ENCODE measurements around the gene TRIM33.

TRIM33 gene

GRCh38 chr1:114345930-114346479 is 165.0 kb downstream of the TRIM33 start:
- peaks cover 10% of the 10 kb centered on the region for H3K4me1 ChIP-seq (ENCODE audit: insufficient read depth, low read length, severe bottlenecking)
- H3K27me3 ChIP-seq (ENCODE audit: insufficient read depth, low read length), result no peaks in the 10 kb centered on the region
- H2AFZ ChIP-seq (ENCODE audit: low read length), result no peak overlapping the region
- H3F3A ChIP-seq (ENCODE audit: insufficient read depth, low read length), result no peaks in the 10 kb centered on the region
- H3K9ac ChIP-seq (ENCODE audit: low read length), result peak overlapping the region; percentile 34; the same call in 1 of the 2 replicates
- peak overlapping the region; percentile 47 for H3K4me3 ChIP-seq (ENCODE audit: low read depth, low read length, poor library complexity, severe bottlenecking)
- peak overlapping the region; percentile 68 for H3K4me2 ChIP-seq (ENCODE audit: low read length)
- TF ChIP-seq CTCF (IDR thresholded peaks at IDR 0.05; ENCODE audit: low read length), result no peak
- TF ChIP-seq EZH2 (IDR thresholded peaks at IDR 0.05; ENCODE audit: borderline replicate concordance, low read length), result no peak
- H4K20me1 ChIP-seq (ENCODE audit: insufficient read depth, low read length), result no peaks in the 10 kb centered on the region
- no peaks in the 10 kb centered on the region for H3K79me2 ChIP-seq (ENCODE audit: insufficient read depth, low read length)
- H3K9me3 ChIP-seq (ENCODE audit: low read length), result no peaks in the 10 kb centered on the region
- H3K27ac ChIP-seq (ENCODE audit: low read depth, low read length, poor library complexity, severe bottlenecking), result no peak overlapping the region
- H3K9me2 ChIP-seq (ENCODE audit: low read depth, low read length), result no peaks in the 10 kb centered on the region
- no peaks in the 10 kb centered on the region for H3K36me3 ChIP-seq (ENCODE audit: insufficient read depth, low read length)

- no peak overlapping the region for H3K4me2 ChIP-seq (ENCODE audit: low read length)
- no peaks in the 10 kb centered on the region for H3K9me2 ChIP-seq (ENCODE audit: low read depth, low read length)
- no peaks in the 10 kb centered on the region for H3K27me3 ChIP-seq (ENCODE audit: insufficient read depth, low read length)
- H3K4me3 ChIP-seq (ENCODE audit: low read depth, low read length, poor library complexity, severe bottlenecking), result no peak overlapping the region
- no peaks in the 10 kb centered on the region for H4K20me1 ChIP-seq (ENCODE audit: insufficient read depth, low read length)
- H3K9ac ChIP-seq (ENCODE audit: low read length), result no peak overlapping the region
- H3K79me2 ChIP-seq (ENCODE audit: insufficient read depth, low read length), result no peaks in the 10 kb centered on the region
- no peaks in the 10 kb centered on the region for H3K9me3 ChIP-seq (ENCODE audit: low read length)
- no peak overlapping the region for H3K27ac ChIP-seq (ENCODE audit: low read depth, low read length, poor library complexity, severe bottlenecking)
- H3F3A ChIP-seq (ENCODE audit: insufficient read depth, low read length), result no peaks in the 10 kb centered on the region
- H2AFZ ChIP-seq (ENCODE audit: low read length), result no peak overlapping the region
- TF ChIP-seq CTCF (IDR thresholded peaks at IDR 0.05; ENCODE audit: low read length) (no peak), EZH2 (IDR thresholded peaks at IDR 0.05; ENCODE audit: borderline replicate concordance, low read length) (no peak)
- H3K4me1 ChIP-seq (ENCODE audit: insufficient read depth, low read length, severe bottlenecking), result peaks cover 10% of the 10 kb centered on the region
- no peaks in the 10 kb centered on the region for H3K36me3 ChIP-seq (ENCODE audit: insufficient read depth, low read length)
Measured at GRCh38 chr1:114344656-114345055, 166.3 kb downstream of the TRIM33 start.
